Stomach (tissue), 9 donors: ENCODE results near the gene SLC16A2. TPM values are rescaled to one million over a fixed set of nuclear protein-coding genes. Genes with fewer than 3 reads are reported as not detected.

ENCODE experiments used
- DNase-seq, 2 donors: peaks; one replicate each; pipeline versions ENCODE4 v3.0.0 to v3.0.0-alpha.2; 2013 to 2019
- H3K27ac ChIP-seq, 5 donors: fragments of 200-600 bp in 4 of 5; sonication (generic) in 4 of 5; one replicate each; pipeline ENCODE4 v1.5.1; 2013 to 2019; ENCODE audit warnings: mild to moderate bottlenecking in 1 of 5, moderate library complexity in 1 of 5
- H3K27me3 ChIP-seq, 3 donors: fragments of 200-600 bp; sonication (generic); one replicate each; pipeline ENCODE4 v1.5.1; 2017 to 2019; ENCODE audit warnings: mixed run types in 1 of 3
- H3K36me3 ChIP-seq, 4 donors: fragments of 200-600 bp; sonication (generic); 1 replicate in 3 of 4; 2 replicates in 1 of 4; pipeline ENCODE4 v1.5.1; 2016 to 2019
- H3K4me1 ChIP-seq, 4 donors: fragments of 200-600 bp; sonication (generic); one replicate each; pipeline ENCODE4 v1.5.1; 2016 to 2019
- H3K4me3 ChIP-seq, 4 donors: fragments of 200-600 bp; sonication (generic) in 3 of 4; one replicate each; pipeline ENCODE4 v1.5.1; 2016 to 2019; ENCODE audit warnings: mild to moderate bottlenecking in 1 of 4
- H3K9me3 ChIP-seq, 4 donors: fragments of 200-600 bp; sonication (generic); one replicate each; pipeline ENCODE4 v1.5.1; 2016 to 2019
- EP300 ChIP-seq: sonication (generic); formaldehyde crosslinking; IDR thresholded peaks from one replicate; pipeline ENCODE4 v1.6.1; 2017; ENCODE audit warnings: antibody characterized with exemption
- POLR2A ChIP-seq, 4 donors: fragments of 450-650 bp; IDR thresholded peaks; one replicate each; pipeline ENCODE4 v1.6.1; 2016; ENCODE audit warnings: antibody characterized with exemption in 4 of 4, control low read depth in 2 of 4, mild to moderate bottlenecking in 1 of 4, moderate library complexity in 1 of 4
- POLR2AphosphoS5 ChIP-seq, 3 donors: sonication (generic); formaldehyde crosslinking; IDR thresholded peaks; one replicate each; pipeline ENCODE4 v1.6.1; 2016; ENCODE audit warnings: antibody characterized with exemption in 3 of 3
- WGBS, 5 donors: extraction: QIAGEN DNeasy Blood & Tissue Kit in 3 of 5; methylation state at CpG; one replicate each; pipeline versions ENCODE4 v1.1.5 to v1.1.7; 2013 to 2018; 5-methylcytosine and 5-hydroxymethylcytosine counted together
- intact Hi-C: fragments of 100-400 bp; cut with DNase I; formaldehyde crosslinking; loops from one replicate; pipeline ENCODE4 v1.15.1; 2023; ENCODE audit warnings: low total_unique reads
- polyA plus RNA-seq, 3 donors: library from polyadenylated mRNA; stranded (reverse); fragments of 200-250 nt; gene quantifications; one replicate each; pipeline ENCODE4 v1.2.3, GENCODE V29; 2013
- total RNA-seq, 5 donors: library from RNA; depleted of rRNA; stranded (reverse); fragments of >200 nt; gene quantifications; one replicate each; pipeline versions ENCODE4 v1.1.0 to v1.2.3, GENCODE V29; 2014 to 2016
- TF ChIP-seq, protein P1 (sequence below), 7 experiments: fragments of 450-650 bp in 4 of 7; fragments of 200-600 bp in 3 of 7; sonication (generic) in 3 of 7; IDR thresholded peaks; one replicate each; pipeline ENCODE4 v1.5.1; 2016 to 2019; ENCODE audit warnings: antibody characterized with exemption in 7 of 7, control low read depth in 2 of 7, mild to moderate bottlenecking in 1 of 7
- donor health status: healthy with polysubstance abuse.
- donor health status: Bipolar disorder and iron deficiency.
- donor health status: healthy.

Gene SLC16A2
- total and polyA plus RNA-seq, 8 donors = 0.29 to 4.4 (median 2.4) TPM; not detected in 1

DNA sequence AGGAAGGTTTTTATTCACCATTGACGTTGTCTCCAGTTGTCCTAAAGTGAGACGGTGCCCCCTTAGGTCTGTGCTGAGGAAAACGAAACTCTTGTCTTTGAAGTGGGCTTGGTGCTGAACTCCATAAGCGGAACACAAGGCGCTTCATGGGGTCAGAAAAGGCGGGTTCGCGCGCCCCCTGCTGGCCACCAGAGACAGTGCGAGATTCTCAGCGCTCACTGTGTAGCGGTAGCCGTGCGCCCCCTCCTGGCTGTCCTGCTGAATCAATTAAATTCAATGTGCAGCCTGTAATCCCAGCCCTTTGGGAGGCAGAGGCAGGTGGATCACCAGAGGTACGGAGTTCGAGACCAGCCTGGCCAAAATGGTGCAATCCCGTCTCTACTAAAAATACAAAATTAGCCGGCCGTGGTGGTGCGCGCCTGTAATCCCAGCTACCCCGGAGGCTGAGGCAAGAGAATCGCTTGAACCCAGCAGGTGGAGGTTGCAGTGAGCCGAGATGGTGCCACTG, 129.1 kb downstream of the SLC16A2 start:
- 15 to 27% (median 17%) methylated on average over 22 to 24 of the region's 24 CpGs for WGBS, 5 donors
- Histone ChIP-seq H3K9me3 (no peaks in the 10 kb centered on the region), H3K4me1 (peaks cover 0 to 6% (median 0%) of the 10 kb centered on the region in 4 donors), H3K4me3 (no peak overlapping the region), H3K27ac (no peak overlapping the region), H3K27me3 (no peaks in the 10 kb centered on the region), H3K36me3 (no peaks in the 10 kb centered on the region)
- intact Hi-C loops = loop anchor here (10.0 kb wide), 1 partner anchor 696 kb away; the partner anchor contains the start of gene XIST
- TF ChIP-seq POLR2A (IDR thresholded peaks at IDR 0.05) = no peak
- TF ChIP-seq, protein P1, sequence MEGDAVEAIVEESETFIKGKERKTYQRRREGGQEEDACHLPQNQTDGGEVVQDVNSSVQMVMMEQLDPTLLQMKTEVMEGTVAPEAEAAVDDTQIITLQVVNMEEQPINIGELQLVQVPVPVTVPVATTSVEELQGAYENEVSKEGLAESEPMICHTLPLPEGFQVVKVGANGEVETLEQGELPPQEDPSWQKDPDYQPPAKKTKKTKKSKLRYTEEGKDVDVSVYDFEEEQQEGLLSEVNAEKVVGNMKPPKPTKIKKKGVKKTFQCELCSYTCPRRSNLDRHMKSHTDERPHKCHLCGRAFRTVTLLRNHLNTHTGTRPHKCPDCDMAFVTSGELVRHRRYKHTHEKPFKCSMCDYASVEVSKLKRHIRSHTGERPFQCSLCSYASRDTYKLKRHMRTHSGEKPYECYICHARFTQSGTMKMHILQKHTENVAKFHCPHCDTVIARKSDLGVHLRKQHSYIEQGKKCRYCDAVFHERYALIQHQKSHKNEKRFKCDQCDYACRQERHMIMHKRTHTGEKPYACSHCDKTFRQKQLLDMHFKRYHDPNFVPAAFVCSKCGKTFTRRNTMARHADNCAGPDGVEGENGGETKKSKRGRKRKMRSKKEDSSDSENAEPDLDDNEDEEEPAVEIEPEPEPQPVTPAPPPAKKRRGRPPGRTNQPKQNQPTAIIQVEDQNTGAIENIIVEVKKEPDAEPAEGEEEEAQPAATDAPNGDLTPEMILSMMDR (IDR thresholded peaks at IDR 0.05) = peak in 6 of 7 experiments; percentile 28 to 98 (median 96)
- TF ChIP-seq POLR2AphosphoS5 (IDR thresholded peaks at IDR 0.05) = peak in 1 of 3 donors; percentile 40
- DNase-seq = peak; percentile 87 to 92

DNA sequence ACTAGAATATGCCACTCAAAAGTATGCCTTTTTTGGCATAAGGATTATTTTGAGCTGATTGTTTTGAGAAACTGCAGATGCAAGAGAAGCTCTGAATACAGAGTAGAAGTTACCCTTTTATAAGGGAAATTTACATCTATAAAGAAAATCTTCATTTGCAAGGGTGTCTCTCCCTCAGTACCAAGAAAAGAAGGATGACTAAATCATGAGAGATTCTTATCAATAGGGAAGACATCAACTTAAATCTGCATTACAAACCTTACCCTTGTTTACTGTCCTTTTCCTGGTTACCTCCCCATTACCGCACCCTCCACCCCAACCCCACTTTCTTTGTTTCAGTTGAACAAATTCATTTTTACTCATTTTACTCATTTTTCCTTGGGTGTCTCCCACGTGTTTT, 130.6 kb downstream of the SLC16A2 start:
- H3K36me3 ChIP-seq = no peaks in the 10 kb centered on the region
- no peak overlapping the region for H3K4me3 ChIP-seq
- intact Hi-C loops = loop anchor here (10.0 kb wide), 1 partner anchor 697 kb away; the partner anchor contains the start of gene XIST
- TF ChIP-seq, protein P1 (IDR thresholded peaks at IDR 0.05) = no peak
- TF ChIP-seq POLR2A (IDR thresholded peaks at IDR 0.05) = no peak
- TF ChIP-seq EP300 = no peak
- no peak for TF ChIP-seq POLR2AphosphoS5 (IDR thresholded peaks at IDR 0.05)
- 44 to 56% (median 53%) methylated on average over 2 of the region's 2 CpGs for WGBS, 5 donors
- DNase-seq = no peak
- peaks cover 0 to 6% (median 0%) of the 10 kb centered on the region in 4 donors for H3K4me1 ChIP-seq
- H3K27ac ChIP-seq = no peak overlapping the region
- no peaks in the 10 kb centered on the region for H3K27me3 ChIP-seq
- no peaks in the 10 kb centered on the region for H3K9me3 ChIP-seq

DNA sequence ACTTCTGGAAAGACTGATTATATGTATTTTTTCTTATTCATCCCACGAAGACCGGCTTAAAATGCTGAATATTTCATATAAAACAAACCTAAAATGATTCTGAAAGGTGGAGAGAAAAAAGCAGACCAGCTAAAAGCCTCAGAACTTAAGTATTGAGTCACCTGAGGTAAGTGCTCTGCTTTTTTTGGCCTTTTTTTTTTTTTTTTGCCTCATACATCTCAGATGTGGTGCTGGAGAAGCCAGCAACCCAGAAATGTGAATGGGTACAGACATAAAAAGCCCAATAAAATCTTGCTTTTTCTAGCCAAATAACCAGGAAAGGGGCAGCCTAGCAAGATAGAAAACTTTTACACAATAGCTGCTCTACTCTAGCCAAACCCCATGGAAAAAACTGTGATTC, 136.1 kb downstream of the SLC16A2 start:
- TF ChIP-seq POLR2A (IDR thresholded peaks at IDR 0.05) (no peak), POLR2AphosphoS5 (IDR thresholded peaks at IDR 0.05) (no peak), EP300 (no peak)
- TF ChIP-seq, protein P1 (IDR thresholded peaks at IDR 0.05) = no peak
- DNase-seq = no peak
- intact Hi-C loops = loop anchor here (10.0 kb wide), 1 partner anchor 703 kb away; the partner anchor contains the start of gene XIST
- H3K4me3 ChIP-seq = no peak overlapping the region
- no peaks in the 10 kb centered on the region for H3K9me3 ChIP-seq
- H3K4me1 ChIP-seq = no peaks in the 10 kb centered on the region
- H3K27ac ChIP-seq = no peak overlapping the region
- no peaks in the 10 kb centered on the region for H3K27me3 ChIP-seq
- no peaks in the 10 kb centered on the region for H3K36me3 ChIP-seq
- 77 to 89% (median 89%) methylated on average over 2 of the region's 2 CpGs for WGBS, 5 donors

DNA sequence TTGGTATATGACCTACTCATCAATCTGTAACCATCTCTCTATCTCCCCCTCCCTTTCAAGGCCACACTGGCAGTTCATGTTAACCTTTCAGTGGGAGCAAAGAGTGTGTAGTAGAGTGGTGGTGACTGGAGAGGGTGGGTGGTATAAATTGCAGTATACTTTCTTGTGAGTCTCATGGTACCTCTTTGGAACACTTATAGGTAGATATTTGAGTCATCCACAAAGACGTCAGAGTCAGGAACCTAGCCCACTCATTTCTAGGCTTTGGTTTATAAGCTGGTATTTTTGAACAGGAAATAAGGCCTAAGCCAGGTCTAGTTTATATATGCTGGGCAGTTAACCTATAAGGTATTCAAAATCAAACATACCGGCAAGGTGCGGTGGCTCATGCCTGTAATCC, 156.8 kb downstream of the SLC16A2 start:
- WGBS, 5 donors = 80 to 93% (median 87%) methylated on average over 1 to 3 of the region's 3 CpGs
- Histone ChIP-seq H3K27ac (no peak overlapping the region), H3K9me3 (no peaks in the 10 kb centered on the region), H3K4me1 (no peaks in the 10 kb centered on the region), H3K27me3 (no peaks in the 10 kb centered on the region), H3K36me3 (peaks cover 0 to under 1% (median 0%) of the 10 kb centered on the region in 4 donors), H3K4me3 (no peak overlapping the region)
- TF ChIP-seq, protein P1 (IDR thresholded peaks at IDR 0.05) = no peak
- TF ChIP-seq POLR2A (IDR thresholded peaks at IDR 0.05) = no peak
- no peak for TF ChIP-seq POLR2AphosphoS5 (IDR thresholded peaks at IDR 0.05)
- DNase-seq = no peak
- intact Hi-C loops = no loop called here
